ENCODE measurements around the gene AGTRAP.

Gene AGTRAP

DNA sequence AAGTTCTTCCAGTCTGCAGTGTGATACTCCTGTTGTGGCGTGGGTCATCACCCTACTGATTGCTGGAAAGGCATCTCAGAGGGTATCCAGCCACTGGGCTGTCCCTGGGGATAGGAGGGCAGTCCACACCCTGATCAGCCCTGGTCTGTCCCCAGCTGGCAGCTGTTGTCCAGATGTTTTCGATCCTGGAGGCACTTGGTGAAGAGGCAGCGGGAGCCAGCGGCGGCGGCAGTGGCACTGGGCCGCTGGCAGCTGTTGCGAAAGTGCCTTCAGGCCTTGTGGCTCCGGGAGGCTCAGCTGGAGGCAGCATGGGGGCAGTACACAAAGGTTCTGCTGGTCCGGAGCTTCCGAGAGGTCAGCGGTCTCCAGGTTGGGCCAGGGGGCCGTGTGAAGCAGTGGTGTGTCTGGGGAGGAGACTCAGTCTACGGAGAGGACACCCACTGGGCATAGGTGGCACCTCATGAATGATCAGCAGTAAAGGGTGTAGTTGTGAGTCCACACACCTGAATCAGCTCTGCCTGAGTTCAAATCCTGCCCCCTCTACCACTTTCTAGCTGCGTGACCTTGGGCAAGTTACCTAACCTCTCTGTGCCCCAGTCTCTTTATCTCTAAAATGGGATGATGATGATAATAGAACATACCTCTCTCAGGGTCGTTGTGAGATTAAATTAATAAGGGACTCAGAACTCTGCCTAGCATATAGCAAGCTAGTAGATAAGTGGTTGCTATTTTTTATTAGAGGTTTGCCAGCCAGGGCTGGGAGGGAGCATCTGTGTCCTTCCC is 32.2 kb downstream of the AGTRAP start:
- TF ChIP-seq FOXP2 (optimal IDR thresholded peaks at IDR 0.05; ENCODE audit: control extremely low read depth, extremely low read length, insufficient read depth) (no peak), POLR2AphosphoS5 (IDR thresholded peaks at IDR 0.05; ENCODE audit: borderline replicate concordance, low read depth, low read length) (no peak), EZH2 (IDR thresholded peaks at IDR 0.05) (no peak)
- H3K36me3 ChIP-seq (ENCODE audit: insufficient read depth, low read length) = no peaks in the 10 kb centered on the region
- H3K9ac ChIP-seq (ENCODE audit: insufficient read length) = no peak overlapping the region

DNA sequence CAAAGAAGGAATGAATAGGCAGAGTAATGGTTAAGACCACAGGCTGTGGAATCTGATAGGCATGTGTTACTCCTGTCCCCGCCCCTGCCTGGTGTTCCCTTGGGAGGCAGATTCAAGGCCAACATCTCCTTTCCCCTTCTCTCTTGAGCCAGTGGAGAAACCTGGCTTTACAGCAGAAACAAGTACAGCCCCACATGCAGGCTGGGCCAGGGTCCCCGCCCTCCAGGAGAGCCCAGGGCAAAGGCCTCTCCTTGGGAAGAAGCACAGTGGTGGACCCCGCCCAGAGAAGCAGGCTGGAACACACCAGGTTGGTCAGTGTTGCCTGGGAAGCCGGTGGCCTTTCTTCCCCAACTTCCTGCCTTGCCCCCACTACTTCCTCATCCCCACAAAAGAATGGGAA is 32.9 kb downstream of the AGTRAP start:
- Histone ChIP-seq H3K36me3 (ENCODE audit: insufficient read depth, low read length) (no peaks in the 10 kb centered on the region), H3K4me3 (no peak overlapping the region), H3K27ac (no peak overlapping the region), H3K9ac (ENCODE audit: insufficient read length) (no peak overlapping the region), H3K9me3 (ENCODE audit: low read depth, low read length) (no peaks in the 10 kb centered on the region)
- DNase-seq (ENCODE audit: low read depth, low spot score) = no peak
- TF ChIP-seq POLR2AphosphoS5 (IDR thresholded peaks at IDR 0.05; ENCODE audit: borderline replicate concordance, low read depth, low read length) = no peak
- TF ChIP-seq EZH2 (IDR thresholded peaks at IDR 0.05) = no peak
- no peak for TF ChIP-seq FOXP2 (optimal IDR thresholded peaks at IDR 0.05; ENCODE audit: control extremely low read depth, extremely low read length, insufficient read depth)

More for the DNA sequence above, 32.2 kb downstream of the AGTRAP start:
- H3K4me3 ChIP-seq = no peak overlapping the region
- no peak overlapping the region for H3K27ac ChIP-seq
- no peak for DNase-seq (ENCODE audit: low read depth, low spot score)
- no peaks in the 10 kb centered on the region for H3K9me3 ChIP-seq (ENCODE audit: low read depth, low read length)

DNA sequence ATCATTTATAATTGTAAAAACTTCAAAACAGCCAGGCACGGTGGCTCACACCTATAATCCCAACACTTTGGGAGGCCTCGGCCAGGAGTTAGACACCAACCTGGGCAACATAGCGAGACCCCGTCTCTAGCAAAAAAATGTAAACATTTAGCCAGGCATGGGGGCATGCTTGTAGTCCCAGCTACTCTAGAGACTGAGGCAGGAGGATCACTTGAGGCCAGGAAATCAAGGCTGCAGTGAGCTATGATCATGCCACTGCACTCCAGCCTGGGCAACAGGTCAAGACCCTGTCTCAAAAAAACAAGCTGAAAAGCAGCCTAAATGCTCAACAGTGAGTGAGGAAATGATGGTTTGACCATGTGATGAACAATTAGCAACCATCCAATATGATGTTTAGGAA is 33.3 kb downstream of the AGTRAP start:
- Histone ChIP-seq H3K36me3 (ENCODE audit: insufficient read depth, low read length) (no peaks in the 10 kb centered on the region), H3K9me3 (ENCODE audit: low read depth, low read length) (no peaks in the 10 kb centered on the region), H3K4me3 (no peak overlapping the region), H3K9ac (ENCODE audit: insufficient read length) (no peak overlapping the region), H3K27ac (no peak overlapping the region)
- no peak for DNase-seq (ENCODE audit: low read depth, low spot score)
- no peak for TF ChIP-seq POLR2AphosphoS5 (IDR thresholded peaks at IDR 0.05; ENCODE audit: borderline replicate concordance, low read depth, low read length)
- no peak for TF ChIP-seq EZH2 (IDR thresholded peaks at IDR 0.05)
- no peak for TF ChIP-seq FOXP2 (optimal IDR thresholded peaks at IDR 0.05; ENCODE audit: control extremely low read depth, extremely low read length, insufficient read depth)

- Histone ChIP-seq H3K9me3 (ENCODE audit: low read depth, low read length) (no peaks in the 10 kb centered on the region), H3K27ac (no peak overlapping the region), H3K4me3 (no peak overlapping the region), H3K9ac (ENCODE audit: insufficient read length) (no peak overlapping the region), H3K36me3 (ENCODE audit: insufficient read depth, low read length) (no peaks in the 10 kb centered on the region)
- no peak for DNase-seq (ENCODE audit: low read depth, low spot score)
- TF ChIP-seq EZH2 (IDR thresholded peaks at IDR 0.05) (no peak), POLR2AphosphoS5 (IDR thresholded peaks at IDR 0.05; ENCODE audit: borderline replicate concordance, low read depth, low read length) (no peak)
These were observed 34.1 kb downstream of the AGTRAP start for GRCh38 chr1:11770011-11770410.

- Histone ChIP-seq H3K36me3 (ENCODE audit: insufficient read depth, low read length) (no peaks in the 10 kb centered on the region), H3K4me3 (no peak overlapping the region), H3K27ac (no peak overlapping the region), H3K9me3 (ENCODE audit: low read depth, low read length) (no peaks in the 10 kb centered on the region), H3K9ac (ENCODE audit: insufficient read length) (no peak overlapping the region)
- no peak for DNase-seq (ENCODE audit: low read depth, low spot score)
- TF ChIP-seq EZH2 (IDR thresholded peaks at IDR 0.05) (no peak), FOXP2 (optimal IDR thresholded peaks at IDR 0.05; ENCODE audit: control extremely low read depth, extremely low read length, insufficient read depth) (no peak), POLR2AphosphoS5 (IDR thresholded peaks at IDR 0.05; ENCODE audit: borderline replicate concordance, low read depth, low read length) (no peak)
These were observed 35.6 kb downstream of the AGTRAP start for GRCh38 chr1:11771481-11772043.

DNA sequence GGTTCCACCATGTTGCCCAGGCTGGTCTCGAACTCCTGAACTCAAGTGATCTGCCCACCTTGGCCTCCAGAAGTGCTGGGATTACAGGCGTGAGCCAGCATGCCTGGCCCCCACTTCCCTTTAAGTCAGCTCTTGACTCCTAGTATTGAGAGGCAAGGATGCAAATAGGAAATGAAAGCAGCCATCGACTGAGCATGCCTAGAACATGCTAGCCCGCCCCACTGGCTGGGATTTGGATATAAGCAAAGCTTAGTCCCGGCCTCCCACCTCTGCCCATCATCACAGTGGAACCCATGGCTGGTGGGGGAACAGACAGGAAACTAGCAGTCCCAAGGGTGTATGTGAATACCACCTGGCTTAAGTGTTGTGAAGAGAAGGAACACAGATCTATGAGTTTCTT is 36.5 kb downstream of the AGTRAP start:
- H3K4me3 ChIP-seq = no peak overlapping the region
- no peaks in the 10 kb centered on the region for H3K36me3 ChIP-seq (ENCODE audit: insufficient read depth, low read length)
- TF ChIP-seq POLR2AphosphoS5 (IDR thresholded peaks at IDR 0.05; ENCODE audit: borderline replicate concordance, low read depth, low read length) = no peak
- TF ChIP-seq FOXP2 (optimal IDR thresholded peaks at IDR 0.05; ENCODE audit: control extremely low read depth, extremely low read length, insufficient read depth) = no peak
- no peak for TF ChIP-seq EZH2 (IDR thresholded peaks at IDR 0.05)
- no peak overlapping the region for H3K9ac ChIP-seq (ENCODE audit: insufficient read length)
- H3K27ac ChIP-seq = no peak overlapping the region
- H3K9me3 ChIP-seq (ENCODE audit: low read depth, low read length) = no peaks in the 10 kb centered on the region
- no peak for DNase-seq (ENCODE audit: low read depth, low spot score)

DNA sequence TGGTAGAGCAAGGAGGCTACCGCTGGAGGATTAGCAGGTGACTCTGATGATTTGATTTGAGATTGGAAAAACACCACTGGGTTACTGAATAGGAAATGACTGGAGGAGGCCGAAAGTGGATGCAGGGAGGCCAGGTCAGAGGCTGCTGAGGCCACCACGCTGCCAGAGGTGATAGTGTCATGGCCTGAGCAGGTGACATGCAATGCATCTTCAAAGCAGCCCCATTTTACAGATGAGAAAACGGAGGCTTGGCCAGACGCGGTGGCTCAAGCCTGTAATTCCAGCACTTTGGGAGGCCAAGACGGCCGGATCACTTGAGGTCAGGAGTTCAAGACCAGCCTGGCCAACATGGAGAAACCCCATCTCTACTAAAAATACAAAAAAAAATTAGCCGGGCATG is 38.8 kb downstream of the AGTRAP start:
- Histone ChIP-seq H3K36me3 (ENCODE audit: insufficient read depth, low read length) (no peaks in the 10 kb centered on the region), H3K9ac (ENCODE audit: insufficient read length) (no peak overlapping the region), H3K27ac (no peak overlapping the region), H3K9me3 (ENCODE audit: low read depth, low read length) (no peaks in the 10 kb centered on the region), H3K4me3 (no peak overlapping the region)
- TF ChIP-seq FOXP2 (optimal IDR thresholded peaks at IDR 0.05; ENCODE audit: control extremely low read depth, extremely low read length, insufficient read depth) = no peak
- TF ChIP-seq POLR2AphosphoS5 (IDR thresholded peaks at IDR 0.05; ENCODE audit: borderline replicate concordance, low read depth, low read length) = no peak
- no peak for TF ChIP-seq EZH2 (IDR thresholded peaks at IDR 0.05)
- DNase-seq (ENCODE audit: low read depth, low spot score) = no peak

- Histone ChIP-seq H3K4me3 (no peak overlapping the region), H3K9ac (ENCODE audit: insufficient read length) (no peak overlapping the region), H3K9me3 (ENCODE audit: low read depth, low read length) (no peaks in the 10 kb centered on the region), H3K36me3 (ENCODE audit: insufficient read depth, low read length) (no peaks in the 10 kb centered on the region), H3K27ac (no peak overlapping the region)
- TF ChIP-seq EZH2 (IDR thresholded peaks at IDR 0.05) = no peak
- no peak for TF ChIP-seq POLR2AphosphoS5 (IDR thresholded peaks at IDR 0.05; ENCODE audit: borderline replicate concordance, low read depth, low read length)
- TF ChIP-seq FOXP2 (optimal IDR thresholded peaks at IDR 0.05; ENCODE audit: control extremely low read depth, extremely low read length, insufficient read depth) = no peak
- DNase-seq (ENCODE audit: low read depth, low spot score) = no peak
These were observed 41.9 kb downstream of the AGTRAP start for GRCh38 chr1:11777658-11778322.
